HEK293T (cell line): ENCODE data around the gene WDR62.

Experiments used
- BHLHE40 ChIP-seq: fragments of 450-650 bp; IDR thresholded peaks from 2 replicates; pipeline ENCODE4 v1.6.1; 2016; ENCODE audit warnings: mild to moderate bottlenecking, moderate library complexity, borderline replicate concordance
- FOXK2 ChIP-seq: fragments of 450-650 bp; IDR thresholded peaks from 2 replicates; pipeline ENCODE4 v1.6.1; 2016; ENCODE audit warnings: mild to moderate bottlenecking
- FOXM1 ChIP-seq: fragments of 450-650 bp; IDR thresholded peaks from 2 replicates; pipeline ENCODE4 v1.6.1; 2017; ENCODE audit warnings: mild to moderate bottlenecking, borderline replicate concordance
- TARDBP ChIP-seq: fragments of 450-650 bp; IDR thresholded peaks from 2 replicates; pipeline ENCODE4 v1.6.1; 2016
- ZNF384 ChIP-seq: fragments of 450-650 bp; IDR thresholded peaks from 2 replicates; pipeline ENCODE4 v1.6.1; 2016

- TF ChIP-seq FOXK2 (no peak), FOXM1 (no peak), BHLHE40 (no peak), ZNF384 (no peak), TARDBP (no peak)
Observed at GRCh38 chr19:36092566-36092965, 37.9 kb downstream of the WDR62 start.
